ENCODE results near the gene CRYBB3. TPM values are rescaled to one million over a fixed set of nuclear protein-coding genes. Genes with fewer than 3 reads are reported as not detected.

CRYBB3 gene
- total and polyA plus RNA-seq, 2 of the 13 experiments (the other 11 are each of a cell fraction or from before 2014, with no cell fraction given), result 0.18 to 0.28 TPM

GRCh38 chr22:25156736-25157135, 42.9 kb upstream of the CRYBB3 start (continued):
- no peak for TF ChIP-seq MTA1 (CRISPR knock-in tag; IDR thresholded peaks at IDR 0.05; ENCODE audit: borderline replicate concordance)

GRCh38 chr22:25159028-25159427, 40.6 kb upstream of the CRYBB3 start:
- no TSS peak for BruUV-seq (replicated peaks)
- Histone ChIP-seq H2AFZ (ENCODE audit: low read length) (no peak overlapping the region), H3K4me1 (ENCODE audit: insufficient read depth, low read length) (peaks cover 18% of the 10 kb centered on the region), H3K4me2 (ENCODE audit: low read depth, low read length) (no peak overlapping the region), H3K9ac (ENCODE audit: insufficient read depth, low read depth, low read length) (no peak overlapping the region), H3K4me3 (replicated peaks in 1 of 3; ENCODE audit: insufficient read depth in 1 of 3, low read depth in 2 of 3, low read length in 3 of 3) (no peak overlapping the region), H4K20me1 (ENCODE audit: insufficient read depth, low read length) (peaks cover 15% of the 10 kb centered on the region), H3K79me2 (ENCODE audit: insufficient read depth, low read length) (no peaks in the 10 kb centered on the region), H3K36me3 (replicated peaks in 1 of 2; ENCODE audit: control insufficient read depth in 1 of 2, insufficient read depth in 2 of 2, low read length in 2 of 2) (peaks cover 2 to 6% of the 10 kb centered on the region in 2 experiments; a peak in 2 of 5 replicates), H3K9me3 (ENCODE audit: low read length) (no peaks in the 10 kb centered on the region), H3K27me3 (ENCODE audit: control insufficient read depth in 1 of 2, insufficient read depth in 2 of 2, low read length in 2 of 2) (no peaks in the 10 kb centered on the region), H3K27ac (ENCODE audit: extremely low read length, insufficient read depth, low read length) (no peak overlapping the region)
- no peak for FAIRE-seq
- no peak for TF ChIP-seq ATM (IDR thresholded peaks at IDR 0.05; ENCODE audit: borderline replicate concordance)
- no peak for TF ChIP-seq ZFP36L1 (CRISPR knock-in tag; IDR thresholded peaks at IDR 0.05)
- TF ChIP-seq ZNF383 (CRISPR knock-in tag; IDR thresholded peaks at IDR 0.05; ENCODE audit: borderline replicate concordance), result no peak
- DNase-seq (ENCODE audit: low spot score), result no peak
- no CpG with 5 or more reads among the region's 10 CpGs for WGBS (ENCODE audit: low lambda C conversion rate)
- ChIA-PET POLR2A (no interaction called here), CTCF (ENCODE audit: low intra/inter-chr PET ratio, low total read pairs) (no interaction called here)
- ATAC-seq, result no peak
- in situ Hi-C loops (cut with HindIII; ENCODE audit: extremely low pct_ligation_motif_present, low pct_unique_long_range_greater_than_20kb) (no loop called here), intact Hi-C loops (cut with micrococcal nuclease; ENCODE audit: unreplicated experiment) (no loop called here)

GRCh38 chr22:25160120-25160996, 39.3 kb upstream of the CRYBB3 start:
- no peak for ATAC-seq
- FAIRE-seq, result no peak
- intact Hi-C loops (cut with micrococcal nuclease; ENCODE audit: unreplicated experiment), result no loop called here
- no peak for DNase-seq (ENCODE audit: low spot score)
- no peak for TF ChIP-seq ZNF792 (CRISPR knock-in tag; IDR thresholded peaks at IDR 0.05)
- no peak overlapping the region for H3K27ac ChIP-seq (ENCODE audit: extremely low read length, insufficient read depth, low read length)
- no TSS peak for BruUV-seq (replicated peaks)
- in situ Hi-C loops (cut with HindIII; ENCODE audit: extremely low pct_ligation_motif_present, low pct_unique_long_range_greater_than_20kb), result no loop called here
- peaks cover 22% of the 10 kb centered on the region for H3K4me1 ChIP-seq (ENCODE audit: insufficient read depth, low read length)
- peaks cover 5% of the 10 kb centered on the region for H3K79me2 ChIP-seq (ENCODE audit: insufficient read depth, low read length)
- ChIA-PET POLR2A (no interaction called here), CTCF (ENCODE audit: low intra/inter-chr PET ratio, low total read pairs) (no interaction called here)
- no peak overlapping the region for H3K4me2 ChIP-seq (ENCODE audit: low read depth, low read length)
- H3K4me3 ChIP-seq (replicated peaks in 1 of 3; ENCODE audit: insufficient read depth in 1 of 3, low read depth in 2 of 3, low read length in 3 of 3), result no peak overlapping the region
- H3K9me3 ChIP-seq (ENCODE audit: low read length), result no peaks in the 10 kb centered on the region
- peaks cover 2 to 6% of the 10 kb centered on the region in 2 experiments; a peak in 2 of 5 replicates for H3K36me3 ChIP-seq (replicated peaks in 1 of 2; ENCODE audit: control insufficient read depth in 1 of 2, insufficient read depth in 2 of 2, low read length in 2 of 2)
- H3K27me3 ChIP-seq (ENCODE audit: control insufficient read depth in 1 of 2, insufficient read depth in 2 of 2, low read length in 2 of 2), result no peaks in the 10 kb centered on the region
- no peak overlapping the region for H2AFZ ChIP-seq (ENCODE audit: low read length)
- 95% methylated on average over 9 of the region's 11 CpGs for WGBS (ENCODE audit: low lambda C conversion rate)
- peaks cover 7% of the 10 kb centered on the region for H4K20me1 ChIP-seq (ENCODE audit: insufficient read depth, low read length)
- H3K9ac ChIP-seq (ENCODE audit: insufficient read depth, low read depth, low read length), result no peak overlapping the region

Data from HepG2 (cell line).